GM10847 (cell line): ENCODE measurements around the gene CHD6.

ENCODE experiments used
- POLR2A ChIP-seq: IDR thresholded peaks from 2 replicates; pipeline ENCODE4 v1.6.1; 2011; ENCODE audit not compliant: insufficient read length; ENCODE audit errors: extremely low read depth

CHD6 gene

DNA sequence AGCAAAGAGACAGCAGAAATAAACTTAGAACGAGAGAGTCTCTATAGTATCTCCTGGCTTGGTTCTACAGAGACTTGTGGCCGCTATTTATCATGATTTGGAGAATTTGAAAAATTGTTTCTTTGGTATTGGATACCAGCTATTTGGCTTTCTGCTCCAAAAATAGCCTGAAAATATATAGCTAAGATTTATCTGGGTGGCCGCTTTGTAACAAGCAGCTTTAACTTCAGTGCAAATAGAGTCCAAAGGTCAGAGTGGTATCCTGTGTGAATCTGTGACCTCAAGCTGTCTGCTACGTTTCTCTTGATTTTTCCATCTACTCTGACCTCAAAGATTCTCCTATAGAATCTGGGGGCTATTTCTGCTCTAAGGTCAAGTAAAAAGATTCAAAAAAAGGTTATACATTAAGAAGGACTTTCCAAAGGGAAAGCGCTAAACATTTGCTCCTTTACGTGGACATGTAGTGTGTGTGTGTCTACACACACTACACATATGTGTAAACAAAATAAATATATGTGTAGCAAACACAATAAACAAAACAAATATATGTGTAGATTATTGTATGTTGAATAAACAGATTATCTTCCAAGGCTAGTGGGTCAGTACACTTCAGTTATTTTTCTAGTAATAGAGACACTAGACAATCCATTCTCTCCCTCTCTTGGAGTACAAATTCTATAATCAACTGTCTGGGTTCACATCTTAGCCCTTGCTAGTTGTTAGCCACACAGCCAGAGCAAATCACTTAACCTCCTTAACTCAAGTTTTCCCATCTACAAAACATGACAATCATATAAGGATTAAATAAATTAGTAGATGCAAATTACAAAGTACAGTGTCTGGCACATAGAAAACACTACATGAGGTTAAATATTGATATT is 40.8 kb downstream of the CHD6 start:
- no peak for TF ChIP-seq POLR2A

DNA sequence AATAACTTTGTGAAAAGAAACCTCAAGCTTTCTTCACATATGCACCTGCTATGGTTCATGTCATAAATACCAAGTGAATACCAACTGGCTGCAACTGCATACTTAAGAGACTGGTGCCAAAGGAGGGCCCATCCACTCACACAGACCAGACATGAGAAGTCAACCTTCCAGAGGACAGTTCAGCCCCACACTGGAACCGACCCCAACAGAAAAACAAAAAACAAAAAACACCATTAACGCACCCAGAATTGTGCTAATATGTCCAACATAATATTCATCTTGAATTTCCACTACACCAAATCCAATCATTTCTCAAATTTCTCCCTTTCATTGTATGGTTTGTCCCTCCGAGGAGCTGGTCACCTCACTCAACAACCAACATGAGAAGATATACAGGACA is 42.8 kb downstream of the CHD6 start:
- no peak for TF ChIP-seq POLR2A

DNA sequence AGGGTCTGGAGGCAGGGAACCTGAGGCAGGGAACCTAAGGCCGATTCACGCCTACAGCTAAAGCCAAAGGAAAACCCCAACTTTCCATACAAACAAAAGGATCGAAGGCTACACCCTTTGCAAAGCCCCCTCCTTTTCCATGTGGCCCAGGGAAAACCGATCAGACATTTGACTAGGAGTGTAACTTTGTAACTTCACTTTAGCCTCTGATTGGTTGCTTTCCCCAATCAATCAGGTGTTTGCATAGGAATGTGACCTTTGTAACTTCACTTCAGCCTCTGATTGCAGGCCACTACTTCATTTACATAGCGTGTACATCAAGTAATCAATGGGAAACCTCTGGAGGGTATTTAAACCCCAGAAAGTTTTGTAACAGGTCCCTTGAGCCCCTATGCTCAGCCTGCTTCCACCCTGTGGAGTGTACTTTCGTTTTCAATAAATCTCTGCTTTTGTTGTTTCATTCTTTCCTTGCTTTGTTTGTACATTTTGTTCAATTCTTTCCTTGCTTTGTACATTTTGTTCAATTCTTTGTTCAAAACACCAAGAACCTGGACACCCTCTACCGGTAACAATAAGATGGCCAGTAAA is 43.3 kb downstream of the CHD6 start:
- TF ChIP-seq POLR2A: no peak

DNA sequence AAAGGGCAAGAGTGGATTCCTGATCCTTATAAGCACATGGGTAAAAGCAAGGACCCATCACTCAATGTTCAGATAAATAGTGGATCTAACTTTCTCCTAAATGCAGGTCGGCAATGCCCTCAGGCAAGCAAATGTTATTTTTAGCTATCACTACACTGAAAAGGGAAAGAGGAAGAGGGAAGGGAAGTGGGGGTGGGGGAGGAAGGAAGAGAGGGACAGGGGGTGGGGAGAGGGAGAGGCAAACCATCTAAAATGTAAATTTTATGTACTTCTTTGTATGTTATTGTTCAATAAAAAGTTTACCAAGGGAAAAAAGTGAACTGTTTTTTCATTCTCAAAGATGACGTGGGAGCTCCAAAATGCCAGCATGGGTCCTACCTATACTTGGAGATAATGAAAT is 44.2 kb downstream of the CHD6 start:
- no peak for TF ChIP-seq POLR2A

DNA sequence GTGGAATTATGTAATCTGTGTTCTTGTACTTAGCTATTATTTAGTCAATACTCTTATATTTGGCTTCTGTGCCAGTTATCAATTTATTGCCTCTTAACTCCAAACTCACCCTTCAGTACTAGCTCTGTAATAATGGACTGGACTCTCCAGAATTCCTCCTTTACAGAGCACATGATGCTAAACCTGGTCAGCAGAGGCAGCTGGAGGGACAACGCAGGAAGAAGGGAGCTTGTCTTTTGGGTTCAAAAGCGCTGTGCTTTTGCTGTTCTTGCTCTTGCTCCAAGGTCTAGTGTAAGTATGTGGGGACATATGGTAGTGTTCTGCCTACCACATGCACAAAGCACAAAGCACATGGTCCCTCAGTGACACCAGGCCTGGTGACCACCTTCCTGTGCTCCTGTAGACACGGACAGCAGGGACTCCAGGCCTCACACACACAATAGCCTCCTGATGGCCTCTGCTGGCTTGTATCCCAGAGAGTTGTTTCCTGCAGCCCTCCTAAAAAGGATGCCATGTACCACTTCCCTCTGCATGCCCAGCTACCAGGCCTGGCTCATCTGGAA is 46.1 kb downstream of the CHD6 start:
- TF ChIP-seq POLR2A: no peak

DNA sequence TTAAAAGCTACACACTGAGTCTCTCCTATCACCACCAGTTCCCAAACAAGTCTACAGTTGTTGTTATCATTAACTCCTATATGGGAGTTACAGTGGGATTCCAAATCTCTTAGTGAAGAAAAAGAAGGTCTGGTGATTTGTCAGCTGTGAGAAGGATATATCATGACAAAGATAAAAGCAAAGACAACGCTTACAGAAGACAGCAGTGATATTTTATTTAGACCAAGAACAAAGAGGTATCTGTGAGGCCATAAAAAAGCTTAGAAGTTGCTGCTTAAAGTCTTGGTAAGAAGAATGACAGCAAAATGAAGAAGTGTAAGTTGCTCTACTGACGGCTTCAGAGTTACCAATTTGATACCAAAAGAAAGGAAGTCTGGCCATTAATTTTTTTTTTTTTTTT is 47.2 kb downstream of the CHD6 start:
- TF ChIP-seq POLR2A: no peak

DNA sequence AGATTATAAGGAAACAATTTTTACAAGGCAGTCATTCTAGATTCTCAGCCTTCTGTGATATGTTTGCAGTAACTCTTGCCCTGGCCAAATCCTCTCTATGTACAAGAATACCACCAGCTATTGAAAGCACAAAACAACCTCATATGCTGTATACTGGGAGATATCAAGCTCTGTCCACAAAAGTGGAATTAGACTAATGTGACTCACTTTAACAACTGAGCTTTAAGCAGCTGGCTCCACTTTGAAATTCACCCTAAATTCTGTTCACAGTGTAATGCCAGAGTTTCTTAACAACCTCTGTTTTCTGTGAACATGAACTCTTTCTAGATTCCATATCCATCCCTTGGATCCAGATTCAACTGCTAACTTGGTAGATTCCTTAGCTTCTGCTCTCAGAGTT is 47.6 kb downstream of the CHD6 start:
- TF ChIP-seq POLR2A: no peak

DNA sequence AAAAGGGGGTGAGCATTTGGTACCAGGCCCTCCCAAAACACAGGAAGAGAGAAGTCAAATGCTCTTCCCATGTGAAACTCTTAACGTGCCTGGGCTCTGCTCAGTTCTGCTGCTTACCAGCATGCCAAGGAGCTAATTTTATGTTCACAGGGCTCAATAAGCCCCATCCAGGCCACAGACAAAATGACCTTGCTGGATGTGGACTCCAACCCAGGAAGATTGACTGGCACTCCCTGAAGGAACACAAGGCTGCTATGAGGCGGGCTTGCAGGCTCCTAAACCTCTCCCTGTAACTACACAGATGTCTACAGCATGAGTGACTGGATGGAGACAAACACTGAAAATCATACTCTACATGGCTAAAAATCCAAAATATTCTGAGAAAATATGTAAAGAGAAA is 50.6 kb downstream of the CHD6 start:
- no peak for TF ChIP-seq POLR2A

DNA sequence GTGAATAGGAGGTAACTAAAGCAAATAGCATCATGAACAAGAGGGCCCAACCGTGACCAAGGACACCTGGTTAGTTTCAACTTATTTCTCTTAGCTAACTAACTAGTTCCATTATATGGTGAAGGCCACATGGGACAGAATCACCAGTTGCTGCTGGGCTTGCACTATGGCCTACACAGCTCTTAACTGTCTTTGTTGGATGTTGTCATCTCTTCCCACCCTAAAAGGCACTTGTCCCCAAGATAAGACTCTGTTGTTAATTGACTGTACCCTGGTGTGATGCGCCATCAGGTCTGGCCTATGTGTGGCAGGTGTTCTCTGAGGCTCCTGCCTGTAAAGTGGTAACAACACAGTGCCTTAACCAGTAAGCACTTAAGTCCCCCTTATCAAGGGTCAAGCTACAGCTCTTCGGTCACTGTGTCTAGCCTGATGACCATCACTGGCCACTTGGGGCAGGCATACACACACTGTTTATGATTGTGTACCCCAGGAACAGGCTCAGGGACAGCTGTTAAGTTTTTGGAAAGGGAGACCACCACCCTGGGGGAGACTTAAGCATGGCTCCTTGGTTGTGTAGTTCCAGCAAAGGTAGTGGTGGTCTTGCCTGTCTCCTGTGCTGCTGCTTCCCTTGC is 51.2 kb downstream of the CHD6 start:
- no peak for TF ChIP-seq POLR2A

DNA sequence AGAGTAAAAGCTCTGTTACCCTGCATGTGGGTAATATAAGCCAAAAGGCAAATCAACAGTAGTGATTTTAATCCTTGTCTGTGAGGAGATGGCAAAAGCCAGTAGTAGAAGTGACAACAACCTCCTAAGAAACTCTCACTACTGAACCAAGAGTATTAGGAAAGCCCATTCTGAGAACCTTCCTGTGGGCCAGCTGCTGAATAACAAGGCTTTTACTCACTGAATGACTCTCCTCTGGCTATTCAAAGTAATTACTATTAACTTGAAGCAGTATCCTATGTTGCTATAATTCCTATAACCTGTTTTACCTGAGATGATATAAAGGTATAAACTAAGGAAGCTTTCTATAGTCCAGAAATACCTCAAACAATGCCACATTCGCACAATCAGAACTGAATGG is 55.1 kb downstream of the CHD6 start:
- no peak for TF ChIP-seq POLR2A

DNA sequence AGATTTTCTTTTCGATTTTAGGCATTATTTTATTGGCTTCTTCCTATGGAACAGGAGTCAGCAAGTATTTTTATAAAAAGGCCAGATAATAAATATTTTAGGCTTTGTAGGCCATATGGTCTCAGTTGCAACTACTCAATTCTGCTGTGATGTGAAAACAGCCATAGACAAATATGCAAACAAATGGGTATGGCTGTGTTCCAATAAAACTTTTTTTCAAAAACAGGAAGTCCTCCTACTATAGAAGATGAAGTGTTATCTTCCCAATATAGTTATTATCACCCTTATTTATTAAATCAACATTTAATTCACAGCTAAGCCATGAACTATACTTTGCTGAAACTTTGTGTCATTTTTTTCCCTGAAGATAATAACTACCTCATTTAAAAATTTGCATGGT is 57.2 kb downstream of the CHD6 start:
- no peak for TF ChIP-seq POLR2A

DNA sequence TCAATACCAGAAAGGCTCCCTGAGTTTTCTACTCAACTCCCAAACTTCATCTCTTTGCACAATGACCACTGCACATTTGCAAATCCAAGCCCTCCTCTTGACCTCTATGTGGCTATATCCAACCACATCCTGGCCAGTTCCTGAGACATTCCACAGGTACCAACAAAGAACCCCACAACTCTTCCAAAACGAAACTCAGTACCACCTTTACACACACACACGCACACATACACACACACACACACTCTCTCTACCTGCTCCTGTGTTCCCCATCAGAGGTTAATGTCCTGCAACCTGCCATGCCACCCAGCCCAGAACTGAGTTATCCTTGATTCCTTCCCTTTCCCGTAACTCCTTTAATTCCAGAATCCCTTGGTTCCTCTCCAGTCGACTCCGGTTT is 58.5 kb downstream of the CHD6 start:
- no peak for TF ChIP-seq POLR2A

DNA sequence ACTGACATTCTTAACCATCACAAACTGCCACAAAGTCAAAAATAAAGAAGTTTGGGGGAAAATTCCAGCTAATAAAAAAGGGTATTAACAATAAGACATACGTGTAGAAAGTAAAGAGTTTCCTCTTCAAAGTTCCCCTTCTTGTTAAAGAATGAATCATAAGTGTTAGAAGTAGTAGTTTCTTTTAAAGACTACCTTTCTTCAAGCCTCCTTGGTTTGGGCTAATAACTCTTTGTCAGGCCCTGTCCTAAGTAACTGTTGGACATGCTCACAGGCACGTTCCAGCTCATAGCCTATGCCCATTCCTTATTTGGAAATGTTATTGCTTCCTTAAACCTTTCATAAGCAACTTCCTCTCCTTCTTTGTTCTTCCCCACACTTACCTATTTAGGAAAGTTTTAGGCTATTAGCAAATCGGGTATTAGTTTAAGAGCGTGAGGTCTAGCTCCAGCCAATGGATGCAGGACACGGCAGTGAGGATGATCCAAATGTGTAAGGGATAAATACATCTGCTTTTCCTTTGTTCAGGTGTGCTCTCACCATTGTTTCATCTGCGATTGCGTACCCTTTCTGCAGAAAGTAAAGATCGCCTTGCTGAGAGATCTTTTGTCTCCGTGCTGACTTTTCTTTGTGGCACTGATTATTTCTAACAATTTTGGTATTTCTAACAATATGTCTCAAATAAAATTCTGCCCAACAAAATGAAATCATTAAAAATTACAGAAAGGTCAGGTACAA is 64.9 kb downstream of the CHD6 start:
- TF ChIP-seq POLR2A: no peak

DNA sequence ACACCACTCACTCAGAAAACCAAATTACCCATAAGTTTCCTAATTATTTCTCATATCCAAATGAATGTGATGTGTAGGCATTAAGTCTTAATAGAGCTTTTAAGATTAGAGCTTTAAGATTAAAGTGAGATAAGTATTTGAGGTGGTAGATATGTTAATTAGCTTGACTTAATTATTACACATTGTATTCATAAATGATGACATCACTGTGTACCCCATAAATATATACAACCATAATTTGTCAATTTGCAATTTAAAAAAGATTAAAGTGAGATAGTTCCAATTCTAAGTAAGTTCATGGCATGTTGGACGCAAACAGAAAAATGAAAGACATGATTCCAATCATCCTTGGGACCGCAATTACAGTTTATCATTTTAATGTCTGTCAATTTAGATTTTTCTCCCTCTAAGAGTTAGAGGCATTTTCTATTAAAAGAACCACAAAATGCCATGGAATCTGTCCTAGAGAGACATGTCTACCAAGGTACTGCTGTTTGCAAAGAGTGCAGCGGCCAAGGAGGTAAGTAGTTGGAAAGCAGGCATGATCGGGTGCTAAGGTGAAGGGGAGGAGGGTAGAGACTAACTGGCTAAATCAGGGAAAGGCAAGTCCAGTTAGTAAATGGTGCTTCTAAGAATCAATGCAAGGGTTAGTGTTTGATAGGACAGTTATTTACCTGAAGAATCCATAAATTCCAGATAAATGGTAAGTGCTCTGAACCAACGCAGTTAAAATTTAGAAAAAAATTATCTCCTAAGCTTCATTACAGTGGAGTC is 65.7 kb downstream of the CHD6 start:
- TF ChIP-seq POLR2A: no peak

DNA sequence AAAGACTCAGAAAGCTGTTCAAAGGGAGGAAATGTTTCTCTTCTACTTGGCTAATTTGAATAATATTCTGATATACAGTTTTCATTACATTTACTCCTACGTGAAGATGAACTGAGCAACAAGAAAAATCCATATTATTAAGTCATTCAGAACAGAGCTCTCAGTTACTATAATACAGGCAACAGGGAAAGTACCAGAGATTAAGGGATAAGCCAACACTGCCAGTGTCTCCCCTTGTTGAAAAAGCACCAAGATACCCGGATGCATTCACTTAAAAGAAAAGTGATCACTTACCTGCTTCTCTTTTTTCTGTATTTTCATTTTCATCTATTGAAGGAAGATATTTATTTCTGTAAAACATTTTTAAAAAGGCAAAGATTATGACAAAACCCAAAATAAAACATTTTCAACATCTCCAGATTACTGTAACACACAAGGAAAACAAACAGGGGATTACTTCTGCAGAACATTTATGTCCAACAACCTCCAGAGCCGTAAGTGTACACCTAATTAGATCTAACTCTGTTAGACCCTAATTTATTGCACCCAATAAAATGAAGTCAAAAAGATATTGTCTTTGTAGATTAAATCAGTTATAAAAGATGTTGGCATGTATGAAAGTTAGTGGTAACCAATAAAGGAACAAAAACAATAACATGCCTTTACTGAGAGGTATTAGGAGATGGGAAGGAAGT is 67.0 kb downstream of the CHD6 start:
- no peak for TF ChIP-seq POLR2A

DNA sequence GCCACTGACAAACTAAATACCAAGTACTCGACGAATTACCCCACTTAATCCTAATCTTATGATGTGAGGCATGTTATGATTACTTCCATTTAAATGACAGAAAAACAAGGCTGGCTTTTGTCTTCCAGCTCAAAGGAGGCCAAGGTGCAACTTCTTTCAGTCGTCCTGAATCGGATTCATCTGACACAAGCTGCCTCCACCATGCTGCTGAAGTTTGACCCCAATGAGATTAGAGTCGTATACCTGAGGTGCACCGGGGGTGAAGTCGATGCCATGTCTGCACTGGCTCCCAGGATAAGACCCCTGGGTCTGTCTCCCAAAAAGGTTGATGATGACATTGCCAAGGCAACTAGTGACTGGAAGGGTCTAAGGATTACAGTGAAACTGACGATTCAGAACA is 71.0 kb downstream of the CHD6 start:
- TF ChIP-seq POLR2A: no peak
